ENCODE measurements around the gene CD200.

DNA sequence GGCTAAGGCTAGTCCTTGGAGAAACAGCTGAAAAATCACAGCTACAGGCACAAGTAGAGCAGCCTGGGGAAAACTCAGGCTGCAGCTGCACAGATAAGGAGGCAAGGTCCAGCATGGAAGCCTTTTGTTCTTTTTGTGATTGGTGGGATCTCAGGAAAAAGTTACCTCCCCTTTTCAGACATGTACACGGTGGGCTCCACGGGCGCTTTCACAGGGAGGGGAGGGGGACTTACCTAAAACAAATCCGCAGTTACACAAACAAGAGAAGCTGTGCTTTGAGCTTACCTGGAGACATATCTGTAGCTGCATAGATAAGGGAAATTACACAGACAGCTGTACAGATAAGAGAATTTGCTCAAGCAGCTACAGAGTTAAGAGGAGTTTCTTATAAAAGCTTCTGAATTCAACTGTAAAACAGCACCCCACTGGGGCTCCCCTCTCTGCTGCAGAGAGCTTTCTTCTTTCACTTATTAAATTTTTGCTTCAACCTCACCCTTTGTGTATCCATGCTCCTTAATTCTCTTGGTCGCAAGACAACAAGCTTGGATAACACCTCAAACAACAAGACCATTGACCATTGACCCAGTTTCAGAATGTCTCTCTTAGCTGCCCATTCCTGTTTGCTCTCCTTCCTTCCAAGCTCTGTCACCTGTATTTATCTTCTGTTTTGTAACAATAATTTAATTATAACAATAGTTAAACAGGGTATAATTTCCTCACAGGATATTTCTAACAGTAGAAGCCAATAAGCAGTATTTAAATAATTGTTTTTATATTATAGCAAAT lies 10.9 kb upstream of the CD200 start:
- TF ChIP-seq POLR2A (IDR thresholded peaks at IDR 0.05; ENCODE audit: low read length) (no peak), GATA1 (IDR thresholded peaks at IDR 0.05; ENCODE audit: low read depth, low read length) (no peak)
